Spleen (tissue), 11 donors: ENCODE results near the gene KIAA0586. TPM values are rescaled to one million over a fixed set of nuclear protein-coding genes. Genes with fewer than 3 reads are reported as not detected.

Experiments
- DNase-seq: peaks from one replicate; pipeline ENCODE4 v3.0.0-alpha.2; 2020
- H3K27ac ChIP-seq, 8 donors: fragments of 200-600 bp; sonication (generic) in 7 of 8; 1 replicate in 4 of 8; 2 replicates in 4 of 8; pipeline versions ENCODE4 v1.5.0 to v1.8.0; 2016 to 2021; ENCODE audit warnings: inconsistent platforms in 4 of 8, mild to moderate bottlenecking in 4 of 8, moderate library complexity in 1 of 8
- H3K27me3 ChIP-seq, 7 donors: fragments of 200-600 bp; sonication (generic) in 6 of 7; replicated peaks in 1 of 7; 1 replicate in 4 of 7; 2 replicates in 3 of 7; pipeline versions ENCODE4 v1.5.0 to v1.8.0; 2016 to 2021; ENCODE audit warnings: inconsistent platforms in 3 of 7, mild to moderate bottlenecking in 1 of 7
- H3K36me3 ChIP-seq, 6 donors: fragments of 200-600 bp; sonication (generic) in 5 of 6; 1 replicate in 4 of 6; 2 replicates in 2 of 6; pipeline versions ENCODE4 v1.5.0 to v1.8.0; 2016 to 2021; ENCODE audit warnings: inconsistent platforms in 2 of 6
- H3K4me1 ChIP-seq, 6 donors: fragments of 200-600 bp; sonication (generic) in 5 of 6; 1 replicate in 3 of 6; 2 replicates in 3 of 6; pipeline versions ENCODE4 v1.5.0 to v1.8.0; 2016 to 2021; ENCODE audit warnings: inconsistent platforms in 3 of 6
- H3K4me3 ChIP-seq, 8 donors: fragments of 200-600 bp; sonication (generic) in 7 of 8; 1 replicate in 4 of 8; 2 replicates in 4 of 8; pipeline versions ENCODE4 v1.5.0 to v1.8.0; 2016 to 2021; ENCODE audit warnings: inconsistent platforms in 4 of 8, mild to moderate bottlenecking in 4 of 8, moderate library complexity in 2 of 8
- H3K9me3 ChIP-seq, 8 donors: fragments of 200-600 bp; sonication (generic) in 7 of 8; 1 replicate in 4 of 8; 2 replicates in 4 of 8; pipeline versions ENCODE4 v1.5.0 to v1.8.0; 2016 to 2021; ENCODE audit warnings: inconsistent platforms in 4 of 8
- CTCF ChIP-seq, 11 experiments: fragments of 200-600 bp in 7 of 11; fragments of 450-650 bp in 4 of 11; sonication (generic) in 4 of 11; IDR thresholded peaks in 8 of 11; conservative IDR thresholded peaks in 3 of 11; 1 replicate in 7 of 11; 2 replicates in 4 of 11; pipeline versions ENCODE4 v1.4.0 to v1.8.0; 2016 to 2021; ENCODE audit warnings: antibody characterized with exemption in 11 of 11, inconsistent platforms in 4 of 11, mild to moderate bottlenecking in 1 of 11
- POLR2A ChIP-seq, 3 donors: fragments of 450-650 bp; IDR thresholded peaks; one replicate each; pipeline ENCODE4 v1.5.1; 2017; ENCODE audit warnings: antibody characterized with exemption in 3 of 3, mild to moderate bottlenecking in 1 of 3
- POLR2AphosphoS5 ChIP-seq, 3 donors: sonication (generic); formaldehyde crosslinking; IDR thresholded peaks; one replicate each; pipeline ENCODE4 v1.5.1; 2017; ENCODE audit warnings: antibody characterized with exemption in 3 of 3
- WGBS, 5 donors: extraction: QIAGEN DNeasy Blood & Tissue Kit in 3 of 5; methylation state at CpG; one replicate each; pipeline versions ENCODE4 v1.1.5 to v1.1.7; 2013 to 2018; 5-methylcytosine and 5-hydroxymethylcytosine counted together
- intact Hi-C: fragments of 100-400 bp; cut with DNase I; formaldehyde crosslinking; loops from one replicate; pipeline ENCODE4 v1.15.0; 2023; ENCODE audit warnings: low total_unique reads
- polyA plus RNA-seq, 3 donors: library from polyadenylated mRNA; stranded (reverse); fragments of 200-250 nt; gene quantifications; one replicate each; pipeline ENCODE4 v1.2.1, GENCODE V29; 2013
- total RNA-seq, 7 donors: library from RNA; depleted of rRNA in 3 of 7; stranded (reverse); fragments of >200 nt in 3 of 7; fragmentation: NEBNext Ultra II Directional in 4 of 7; extraction: Animal tissue kit (Norgen Biotek cat#: 25700) in 4 of 7; gene quantifications; one replicate each; pipeline versions ENCODE4 v1.1.0 to v1.2.1, GENCODE V29; 2016 to 2021
- donor health status: healthy with polysubstance abuse.
- donor health status: DM: no; HTN: no; CAD: no; lungs with moderate emphysema.
- donor health status: DM: no; HTN: no; CAD: no.
- donor health status: Bipolar disorder and iron deficiency.
- donor health status: healthy.
- donor health status: DM: no; HTN: no; CAD: no.
- donor health status: DM: yes; HTN: yes; CAD: no.

KIAA0586 gene
- total and polyA plus RNA-seq, 10 donors = 4.7 to 27.5 (median 20.1) TPM

GRCh38 chr14:58553959-58554358 lies 126.4 kb downstream of the KIAA0586 start:
- WGBS, 5 donors = 79 to 97% (median 94%) methylated on average over 3 of the region's 3 CpGs
- no peak overlapping the region for H3K27ac ChIP-seq
- no peaks in the 10 kb centered on the region for H3K4me1 ChIP-seq
- intact Hi-C loops = no loop called here
- H3K4me3 ChIP-seq = no peak overlapping the region
- H3K27me3 ChIP-seq = no peaks in the 10 kb centered on the region
- DNase-seq = no peak
- peaks cover 0 to 2% (median 0%) of the 10 kb centered on the region in 6 donors for H3K36me3 ChIP-seq
- TF ChIP-seq POLR2AphosphoS5 (IDR thresholded peaks at IDR 0.05) (no peak), POLR2A (IDR thresholded peaks at IDR 0.05) (no peak), CTCF (IDR thresholded peaks at IDR 0.05 in 8 of 11, conservative IDR thresholded peaks at IDR 0.05 in 3 of 11) (no peak)
- no peaks in the 10 kb centered on the region for H3K9me3 ChIP-seq

- intact Hi-C loops = no loop called here
- Histone ChIP-seq H3K27me3 (no peaks in the 10 kb centered on the region), H3K9me3 (no peaks in the 10 kb centered on the region), H3K36me3 (no peaks in the 10 kb centered on the region), H3K27ac (no peak overlapping the region), H3K4me1 (no peaks in the 10 kb centered on the region), H3K4me3 (no peak overlapping the region)
- DNase-seq = no peak
- no peak for TF ChIP-seq POLR2A (IDR thresholded peaks at IDR 0.05)
- TF ChIP-seq CTCF (IDR thresholded peaks at IDR 0.05 in 8 of 11, conservative IDR thresholded peaks at IDR 0.05 in 3 of 11) = no peak
- TF ChIP-seq POLR2AphosphoS5 (IDR thresholded peaks at IDR 0.05) = no peak
Observed at GRCh38 chr14:58555647-58556046, 128.1 kb downstream of the KIAA0586 start.

DNA sequence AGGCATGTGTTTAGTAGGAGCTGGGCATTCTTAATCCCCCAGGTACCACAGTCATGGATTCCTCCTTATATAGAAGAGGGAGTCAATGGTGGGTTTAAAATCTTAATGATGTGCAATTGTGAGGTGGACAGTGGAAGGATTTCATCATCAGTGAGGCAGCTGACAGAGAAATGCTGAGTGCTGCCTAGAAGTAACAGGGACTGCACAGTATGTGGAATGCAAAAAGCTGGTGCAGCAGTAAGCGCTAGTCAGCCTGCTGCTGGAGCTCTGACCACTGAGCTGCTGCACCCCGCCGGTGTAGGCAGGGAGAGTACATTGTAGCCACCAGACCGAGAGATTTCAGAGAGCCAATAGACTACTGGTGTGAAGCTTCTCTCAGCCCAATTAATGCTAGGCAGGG lies 129.7 kb downstream of the KIAA0586 start:
- Histone ChIP-seq H3K9me3 (no peaks in the 10 kb centered on the region), H3K36me3 (no peaks in the 10 kb centered on the region), H3K4me1 (no peaks in the 10 kb centered on the region), H3K27me3 (no peaks in the 10 kb centered on the region), H3K4me3 (no peak overlapping the region), H3K27ac (no peak overlapping the region)
- WGBS, 5 donors = 90 to 96% (median 92%) methylated on average over 4 of the region's 4 CpGs
- intact Hi-C loops = no loop called here
- DNase-seq = no peak
- TF ChIP-seq POLR2A (IDR thresholded peaks at IDR 0.05) (no peak), CTCF (IDR thresholded peaks at IDR 0.05 in 8 of 11, conservative IDR thresholded peaks at IDR 0.05 in 3 of 11) (no peak), POLR2AphosphoS5 (IDR thresholded peaks at IDR 0.05) (no peak)

DNA sequence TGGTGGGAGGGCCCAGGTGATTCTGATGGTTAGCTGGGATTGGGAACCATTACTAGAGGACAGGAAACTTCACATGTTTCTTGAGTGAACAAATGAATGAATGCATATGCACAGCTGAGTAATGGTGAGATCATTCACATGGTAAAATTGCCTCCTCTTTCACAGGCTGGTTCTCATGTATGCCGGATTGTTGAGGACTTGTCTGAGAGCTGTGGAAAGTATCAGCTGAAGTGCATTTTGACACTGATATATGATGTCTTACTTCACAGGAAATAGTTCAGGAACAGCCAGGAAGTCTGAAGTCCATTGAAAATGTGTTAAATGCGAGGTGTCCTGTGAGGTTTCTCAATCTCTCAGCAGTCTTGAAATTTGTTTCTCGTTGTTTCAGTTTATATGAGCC lies 132.7 kb downstream of the KIAA0586 start:
- Histone ChIP-seq H3K36me3 (no peaks in the 10 kb centered on the region), H3K9me3 (no peaks in the 10 kb centered on the region), H3K27ac (no peak overlapping the region), H3K4me1 (no peaks in the 10 kb centered on the region), H3K27me3 (no peaks in the 10 kb centered on the region), H3K4me3 (no peak overlapping the region)
- intact Hi-C loops = no loop called here
- 7 to 24% (median 20%) methylated on average over 3 of the region's 3 CpGs for WGBS, 5 donors
- TF ChIP-seq POLR2AphosphoS5 (IDR thresholded peaks at IDR 0.05) (no peak), CTCF (IDR thresholded peaks at IDR 0.05 in 8 of 11, conservative IDR thresholded peaks at IDR 0.05 in 3 of 11) (no peak), POLR2A (IDR thresholded peaks at IDR 0.05) (no peak)
- no peak for DNase-seq
